HepG2 (cell line): Measurements from ENCODE around the gene CAPN10. TPM values are rescaled to one million over a fixed set of nuclear protein-coding genes. Genes with fewer than 3 reads are reported as not detected.

Experiments used
- BCL3 ChIP-seq: sonication (generic); formaldehyde crosslinking; IDR thresholded peaks from 2 replicates; pipeline ENCODE4 v1.5.1; 2020; ENCODE audit warnings: mild to moderate bottlenecking, missing genetic modification reagents, moderate library complexity
- FOXP4 ChIP-seq: sonication (generic); formaldehyde crosslinking; IDR thresholded peaks from 2 replicates; pipeline ENCODE4 v1.4.0; 2020; ENCODE audit warnings: missing genetic modification reagents
- GFI1 ChIP-seq: sonication (generic); formaldehyde crosslinking; IDR thresholded peaks from 2 replicates; pipeline ENCODE4 v1.5.0; 2020; ENCODE audit warnings: missing genetic modification reagents, mild to moderate bottlenecking, borderline replicate concordance
- KLF9 ChIP-seq: IDR thresholded peaks from 2 replicates; pipeline ENCODE4 v1.6.1; 2016; ENCODE audit warnings: low read depth
- MIXL1 ChIP-seq: IDR thresholded peaks from 2 replicates; pipeline ENCODE4 v1.6.1; 2016
- MLXIP ChIP-seq: sonication (generic); formaldehyde crosslinking; IDR thresholded peaks from 2 replicates; pipeline ENCODE4 v1.9.0; 2021; ENCODE audit warnings: missing genetic modification reagents, borderline replicate concordance
- NFE2L2 ChIP-seq: fragments of 150-350 bp; IDR thresholded peaks from 2 replicates; pipeline ENCODE4 v1.6.1; 2014; ENCODE audit warnings: low read length
- RCOR2 ChIP-seq: IDR thresholded peaks from 2 replicates; pipeline ENCODE4 v1.6.1; 2016; ENCODE audit warnings: missing biosample characterization, missing genetic modification reagents
- RFX5 ChIP-seq: IDR thresholded peaks from 2 replicates; pipeline ENCODE4 v1.6.1; 2011; ENCODE audit warnings: low read depth, low read length, improper control_type of control experiment
- RXRA ChIP-seq: sonication (generic); formaldehyde crosslinking; IDR thresholded peaks from 2 replicates; pipeline ENCODE4 v1.5.1; 2020; ENCODE audit warnings: missing genetic modification reagents
- ZFX ChIP-seq: sonication (generic); formaldehyde crosslinking; IDR thresholded peaks from 2 replicates; pipeline ENCODE4 v1.4.0; 2020; ENCODE audit warnings: mild to moderate bottlenecking, low read depth, missing genetic modification reagents, moderate library complexity
- ZMYM3 ChIP-seq: sonication (generic); formaldehyde crosslinking; IDR thresholded peaks from 2 replicates; pipeline ENCODE4 v1.5.1; 2020; ENCODE audit warnings: mild to moderate bottlenecking, missing genetic modification reagents
- ZNF101 ChIP-seq: sonication (generic); formaldehyde crosslinking; IDR thresholded peaks from 2 replicates; pipeline ENCODE4 v1.4.0; 2020; ENCODE audit warnings: mild to moderate bottlenecking, low read depth, missing genetic modification reagents, borderline replicate concordance
- ZNF737 ChIP-seq: sonication (generic); formaldehyde crosslinking; IDR thresholded peaks from 2 replicates; pipeline ENCODE4 v1.5.0; 2020; ENCODE audit warnings: missing genetic modification reagents, mild to moderate bottlenecking, borderline replicate concordance
- ZSCAN21 ChIP-seq: sonication (generic); formaldehyde crosslinking; IDR thresholded peaks from 2 replicates; pipeline ENCODE4 v1.8.0; 2022; ENCODE audit warnings: mild to moderate bottlenecking, missing genetic modification reagents, moderate library complexity, borderline replicate concordance
- polyA plus RNA-seq, 8 experiments: library from polyadenylated mRNA; depleted of rRNA in 3 of 8; stranded (reverse) in 7 of 8; unstranded in 1 of 8; fragments of >200 nt; fragmentation: Illumina TruSeq in 4 of 8; extraction: Trizol in 4 of 8; gene quantifications; 2 replicates each; pipeline versions ENCODE4 v1.2.1 to v1.2.3, GENCODE V29; 2011 to 2016; ENCODE audit warnings: low read depth in 4 of 8, missing spikeins in 1 of 8, mixed read lengths in 1 of 8; ENCODE audit not compliant: insufficient read depth in 1 of 8
- total RNA-seq, 5 experiments: library from RNA; depleted of rRNA; stranded (reverse); fragments of >200 nt; fragmentation: Illumina TruSeq; extraction: Trizol; gene quantifications; 2 replicates each; pipeline ENCODE4 v1.2.3, GENCODE V29; 2016; ENCODE audit warnings: low read depth in 1 of 5
- TF ChIP-seq, protein P1 (sequence below): sonication (generic); formaldehyde crosslinking; IDR thresholded peaks from 2 replicates; pipeline ENCODE4 v1.8.1; 2023; ENCODE audit warnings: mild to moderate bottlenecking, missing genetic modification reagents
- TF ChIP-seq, protein P2 (sequence below): sonication (generic); formaldehyde crosslinking; IDR thresholded peaks from 2 replicates; pipeline ENCODE4 v1.5.1; 2020; ENCODE audit warnings: mild to moderate bottlenecking, missing genetic modification reagents, moderate library complexity

CAPN10 gene
- total and polyA plus RNA-seq, 2 of the 13 experiments (the other 11 are each of a cell fraction or from before 2014, with no cell fraction given) = 27.6 to 32.4 TPM

DNA sequence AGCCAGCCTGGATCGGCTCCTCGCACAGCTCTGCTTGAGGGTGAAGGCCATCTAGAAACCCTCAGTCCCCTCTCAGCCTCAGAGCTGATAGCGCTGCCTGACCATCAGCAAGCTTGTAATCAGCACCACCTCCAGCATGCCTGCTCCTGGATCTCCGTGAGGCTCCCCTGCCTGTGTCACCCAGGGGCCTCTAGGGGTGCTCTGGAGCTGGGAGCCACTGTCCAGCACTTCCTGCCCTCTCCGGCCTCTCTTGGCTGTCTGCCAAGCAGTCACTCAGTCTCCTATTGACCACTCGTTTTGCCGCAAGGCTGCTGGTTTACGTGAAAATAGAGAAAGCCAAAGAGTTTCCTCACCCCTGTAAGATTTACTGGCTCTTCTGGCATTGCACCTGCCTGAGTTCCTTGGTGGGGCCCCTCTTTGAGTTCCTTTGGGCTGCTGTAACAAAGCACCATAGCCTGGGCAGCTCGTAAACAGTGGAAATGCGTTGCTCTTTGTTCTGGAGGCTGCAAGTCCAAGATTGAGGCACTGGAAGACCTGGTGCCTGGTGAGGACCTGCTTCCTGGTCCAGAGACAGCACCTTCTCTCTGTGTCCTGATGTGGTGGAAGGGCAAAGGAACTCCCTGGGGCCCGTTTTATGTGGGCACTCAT lies 17.9 kb downstream of the CAPN10 start (continued):
- TF ChIP-seq FOXP4 (CRISPR knock-in tag) = peak; percentile 74
- no peak for TF ChIP-seq ZNF101 (CRISPR knock-in tag)
- TF ChIP-seq RCOR2 = peak; percentile 77; the same call in 1 of the 2 replicates
- TF ChIP-seq MIXL1 (CRISPR knock-in tag) = 0 out of 2 replicates have a peak, but pooled peaks have one; percentile 51
- 0 out of 2 replicates have a peak, but pooled peaks have one; percentile 44 for TF ChIP-seq RXRA (CRISPR knock-in tag)
- TF ChIP-seq ZMYM3 = peak; percentile 69; the same call in 1 of the 2 replicates
- TF ChIP-seq ZSCAN21 = no peak; the same call in 1 of the 2 replicates
- TF ChIP-seq MLXIP (CRISPR knock-in tag) = no peak
- TF ChIP-seq ZFX = peak; percentile 15; the same call in 1 of the 2 replicates
- TF ChIP-seq, protein P1, sequence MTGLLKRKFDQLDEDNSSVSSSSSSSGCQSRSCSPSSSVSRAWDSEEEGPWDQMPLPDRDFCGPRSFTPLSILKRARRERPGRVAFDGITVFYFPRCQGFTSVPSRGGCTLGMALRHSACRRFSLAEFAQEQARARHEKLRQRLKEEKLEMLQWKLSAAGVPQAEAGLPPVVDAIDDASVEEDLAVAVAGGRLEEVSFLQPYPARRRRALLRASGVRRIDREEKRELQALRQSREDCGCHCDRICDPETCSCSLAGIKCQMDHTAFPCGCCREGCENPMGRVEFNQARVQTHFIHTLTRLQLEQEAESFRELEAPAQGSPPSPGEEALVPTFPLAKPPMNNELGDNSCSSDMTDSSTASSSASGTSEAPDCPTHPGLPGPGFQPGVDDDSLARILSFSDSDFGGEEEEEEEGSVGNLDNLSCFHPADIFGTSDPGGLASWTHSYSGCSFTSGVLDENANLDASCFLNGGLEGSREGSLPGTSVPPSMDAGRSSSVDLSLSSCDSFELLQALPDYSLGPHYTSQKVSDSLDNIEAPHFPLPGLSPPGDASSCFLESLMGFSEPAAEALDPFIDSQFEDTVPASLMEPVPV (CRISPR knock-in tag) = no peak; the same call in 1 of the 2 replicates
- no peak for TF ChIP-seq ZNF737 (CRISPR knock-in tag)
- TF ChIP-seq RFX5 = 0 out of 2 replicates have a peak, but pooled peaks have one; percentile 24
- TF ChIP-seq GFI1 (CRISPR knock-in tag) = no peak; the same call in 1 of the 2 replicates
- no peak for TF ChIP-seq KLF9 (CRISPR knock-in tag)
- TF ChIP-seq BCL3 (CRISPR knock-in tag) = peak; percentile 23; the same call in 1 of the 2 replicates
- TF ChIP-seq, protein P2, sequence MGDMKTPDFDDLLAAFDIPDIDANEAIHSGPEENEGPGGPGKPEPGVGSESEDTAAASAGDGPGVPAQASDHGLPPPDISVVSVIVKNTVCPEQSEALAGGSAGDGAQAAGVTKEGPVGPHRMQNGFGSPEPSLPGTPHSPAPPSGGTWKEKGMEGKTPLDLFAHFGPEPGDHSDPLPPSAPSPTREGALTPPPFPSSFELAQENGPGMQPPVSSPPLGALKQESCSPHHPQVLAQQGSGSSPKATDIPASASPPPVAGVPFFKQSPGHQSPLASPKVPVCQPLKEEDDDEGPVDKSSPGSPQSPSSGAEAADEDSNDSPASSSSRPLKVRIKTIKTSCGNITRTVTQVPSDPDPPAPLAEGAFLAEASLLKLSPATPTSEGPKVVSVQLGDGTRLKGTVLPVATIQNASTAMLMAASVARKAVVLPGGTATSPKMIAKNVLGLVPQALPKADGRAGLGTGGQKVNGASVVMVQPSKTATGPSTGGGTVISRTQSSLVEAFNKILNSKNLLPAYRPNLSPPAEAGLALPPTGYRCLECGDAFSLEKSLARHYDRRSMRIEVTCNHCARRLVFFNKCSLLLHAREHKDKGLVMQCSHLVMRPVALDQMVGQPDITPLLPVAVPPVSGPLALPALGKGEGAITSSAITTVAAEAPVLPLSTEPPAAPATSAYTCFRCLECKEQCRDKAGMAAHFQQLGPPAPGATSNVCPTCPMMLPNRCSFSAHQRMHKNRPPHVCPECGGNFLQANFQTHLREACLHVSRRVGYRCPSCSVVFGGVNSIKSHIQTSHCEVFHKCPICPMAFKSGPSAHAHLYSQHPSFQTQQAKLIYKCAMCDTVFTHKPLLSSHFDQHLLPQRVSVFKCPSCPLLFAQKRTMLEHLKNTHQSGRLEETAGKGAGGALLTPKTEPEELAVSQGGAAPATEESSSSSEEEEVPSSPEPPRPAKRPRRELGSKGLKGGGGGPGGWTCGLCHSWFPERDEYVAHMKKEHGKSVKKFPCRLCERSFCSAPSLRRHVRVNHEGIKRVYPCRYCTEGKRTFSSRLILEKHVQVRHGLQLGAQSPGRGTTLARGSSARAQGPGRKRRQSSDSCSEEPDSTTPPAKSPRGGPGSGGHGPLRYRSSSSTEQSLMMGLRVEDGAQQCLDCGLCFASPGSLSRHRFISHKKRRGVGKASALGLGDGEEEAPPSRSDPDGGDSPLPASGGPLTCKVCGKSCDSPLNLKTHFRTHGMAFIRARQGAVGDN = peak; percentile 81
- TF ChIP-seq NFE2L2 = no peak
